ENCODE results near the gene TNIP1.

TNIP1 gene

DNA sequence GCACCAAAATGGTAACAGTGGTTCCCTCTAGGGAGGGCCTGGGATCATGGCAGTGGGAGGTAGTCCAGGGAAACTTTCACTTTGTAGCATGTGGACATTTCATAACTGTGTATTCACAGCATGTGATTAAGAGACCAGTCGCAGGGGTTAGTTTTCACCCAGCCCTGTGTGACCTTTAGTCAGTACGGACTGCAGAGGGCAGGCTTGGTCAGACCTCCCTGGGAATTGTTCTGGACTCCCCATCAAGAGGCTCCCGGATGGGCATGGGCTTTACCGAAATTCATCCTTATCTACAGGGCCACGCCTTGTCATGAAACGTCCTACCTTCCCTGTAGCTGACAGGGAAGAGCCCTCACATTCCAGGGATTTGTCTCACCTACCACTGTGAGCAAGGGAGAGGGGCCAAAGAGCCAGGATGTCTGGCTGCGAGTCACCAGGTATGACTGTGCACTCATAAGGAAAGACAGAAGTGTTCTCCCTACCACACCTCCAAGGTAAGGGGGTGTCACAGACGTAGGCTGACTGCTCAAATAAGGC, 40.6 kb downstream of the TNIP1 start:
- no peak overlapping the region for H3K4me2 ChIP-seq (ENCODE audit: insufficient read depth, low read length)
- no peak overlapping the region for H3K27ac ChIP-seq (ENCODE audit: low read length)
- TF ChIP-seq EZH2 (IDR thresholded peaks at IDR 0.05; ENCODE audit: borderline replicate concordance, low read depth, low read length, severe bottlenecking): no peak
- TF ChIP-seq CTCF (IDR thresholded peaks at IDR 0.05; ENCODE audit: borderline replicate concordance, extremely low read depth, low read length, poor library complexity, severe bottlenecking): no peak
- no peaks in the 10 kb centered on the region for H3K9me3 ChIP-seq (ENCODE audit: insufficient read depth, low read length, severe bottlenecking)
- DNase-seq: no peak
- H3K9ac ChIP-seq (ENCODE audit: low read depth, low read length): no peak overlapping the region
- H3K4me1 ChIP-seq (ENCODE audit: insufficient read depth, low read length): no peaks in the 10 kb centered on the region
- peaks cover 86% of the 10 kb centered on the region for H3K36me3 ChIP-seq (ENCODE audit: insufficient read depth, low read length)
- no peaks in the 10 kb centered on the region for H3K27me3 ChIP-seq (ENCODE audit: insufficient read depth, low read length, poor library complexity)
- no peak for ATAC-seq (ENCODE audit: insufficient read depth, low read depth)
- H3K79me2 ChIP-seq (ENCODE audit: insufficient read depth, low read length): no peaks in the 10 kb centered on the region
- no peaks in the 10 kb centered on the region for H4K20me1 ChIP-seq (ENCODE audit: insufficient read depth, low read length)
- no peak overlapping the region for H3K4me3 ChIP-seq (ENCODE audit: low read depth in 1 of 2, low read length in 2 of 2)
- H2AFZ ChIP-seq (ENCODE audit: low read depth, low read length): no peak overlapping the region

DNA sequence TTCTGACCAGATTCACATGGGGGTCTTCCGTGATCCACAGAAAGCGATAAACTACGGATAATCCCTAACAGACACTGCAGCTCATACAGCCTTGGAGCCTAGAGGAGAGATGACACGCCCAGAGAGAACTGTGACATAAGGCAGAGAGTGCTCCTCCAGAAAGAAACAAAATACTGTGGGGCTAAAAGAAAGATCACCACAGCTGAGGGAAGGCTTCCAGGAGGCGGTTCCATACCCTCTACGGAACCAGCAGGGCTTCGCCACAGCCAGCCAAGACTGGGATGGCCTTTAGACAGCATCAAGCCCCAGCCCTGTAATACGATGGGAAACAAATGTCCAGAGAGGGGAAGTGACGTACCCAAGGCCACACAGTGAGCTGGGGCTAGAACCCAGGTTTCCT, 41.2 kb downstream of the TNIP1 start:
- H3K36me3 ChIP-seq (ENCODE audit: insufficient read depth, low read length): peaks cover 90% of the 10 kb centered on the region
- H3K27ac ChIP-seq (ENCODE audit: low read length): no peak overlapping the region
- H2AFZ ChIP-seq (ENCODE audit: low read depth, low read length): no peak overlapping the region
- no peak overlapping the region for H3K4me3 ChIP-seq (ENCODE audit: low read depth in 1 of 2, low read length in 2 of 2)
- H3K9me3 ChIP-seq (ENCODE audit: insufficient read depth, low read length, severe bottlenecking): no peaks in the 10 kb centered on the region
- no peak overlapping the region for H3K4me2 ChIP-seq (ENCODE audit: insufficient read depth, low read length)
- no peaks in the 10 kb centered on the region for H3K79me2 ChIP-seq (ENCODE audit: insufficient read depth, low read length)
- TF ChIP-seq EZH2 (IDR thresholded peaks at IDR 0.05; ENCODE audit: borderline replicate concordance, low read depth, low read length, severe bottlenecking) (no peak), CTCF (IDR thresholded peaks at IDR 0.05; ENCODE audit: borderline replicate concordance, extremely low read depth, low read length, poor library complexity, severe bottlenecking) (no peak)
- H3K4me1 ChIP-seq (ENCODE audit: insufficient read depth, low read length): no peaks in the 10 kb centered on the region
- DNase-seq: no peak
- no peak overlapping the region for H3K9ac ChIP-seq (ENCODE audit: low read depth, low read length)
- no peak for ATAC-seq (ENCODE audit: insufficient read depth, low read depth)
- H3K27me3 ChIP-seq (ENCODE audit: insufficient read depth, low read length, poor library complexity): no peaks in the 10 kb centered on the region
- H4K20me1 ChIP-seq (ENCODE audit: insufficient read depth, low read length): no peaks in the 10 kb centered on the region

- DNase-seq (no peak), ATAC-seq (ENCODE audit: insufficient read depth, low read depth) (no peak)
- H3K27me3 ChIP-seq (ENCODE audit: insufficient read depth, low read length, poor library complexity): no peaks in the 10 kb centered on the region
- no peaks in the 10 kb centered on the region for H3K9me3 ChIP-seq (ENCODE audit: insufficient read depth, low read length, severe bottlenecking)
- no peaks in the 10 kb centered on the region for H3K79me2 ChIP-seq (ENCODE audit: insufficient read depth, low read length)
- no peaks in the 10 kb centered on the region for H4K20me1 ChIP-seq (ENCODE audit: insufficient read depth, low read length)
- no peak overlapping the region for H2AFZ ChIP-seq (ENCODE audit: low read depth, low read length)
- no peak overlapping the region for H3K9ac ChIP-seq (ENCODE audit: low read depth, low read length)
- H3K4me3 ChIP-seq (ENCODE audit: low read depth in 1 of 2, low read length in 2 of 2): no peak overlapping the region
- no peak overlapping the region for H3K4me2 ChIP-seq (ENCODE audit: insufficient read depth, low read length)
- TF ChIP-seq CTCF (IDR thresholded peaks at IDR 0.05; ENCODE audit: borderline replicate concordance, extremely low read depth, low read length, poor library complexity, severe bottlenecking): no peak
- TF ChIP-seq EZH2 (IDR thresholded peaks at IDR 0.05; ENCODE audit: borderline replicate concordance, low read depth, low read length, severe bottlenecking): no peak
- no peak overlapping the region for H3K27ac ChIP-seq (ENCODE audit: low read length)
- no peaks in the 10 kb centered on the region for H3K4me1 ChIP-seq (ENCODE audit: insufficient read depth, low read length)
- peaks cover 95% of the 10 kb centered on the region for H3K36me3 ChIP-seq (ENCODE audit: insufficient read depth, low read length)
Observed at GRCh38 chr5:151038801-151039238, 42.0 kb downstream of the TNIP1 start.

GRCh38 chr5:151038412-151038745, 42.5 kb downstream of the TNIP1 start:
- ATAC-seq (ENCODE audit: insufficient read depth, low read depth): no peak
- DNase-seq: no peak
- no peak overlapping the region for H3K4me2 ChIP-seq (ENCODE audit: insufficient read depth, low read length)
- H3K9me3 ChIP-seq (ENCODE audit: insufficient read depth, low read length, severe bottlenecking): no peaks in the 10 kb centered on the region
- H3K4me1 ChIP-seq (ENCODE audit: insufficient read depth, low read length): no peaks in the 10 kb centered on the region
- peaks cover 98% of the 10 kb centered on the region for H3K36me3 ChIP-seq (ENCODE audit: insufficient read depth, low read length)
- H3K4me3 ChIP-seq (ENCODE audit: low read depth in 1 of 2, low read length in 2 of 2): no peak overlapping the region
- no peak overlapping the region for H2AFZ ChIP-seq (ENCODE audit: low read depth, low read length)
- no peak overlapping the region for H3K9ac ChIP-seq (ENCODE audit: low read depth, low read length)
- no peaks in the 10 kb centered on the region for H4K20me1 ChIP-seq (ENCODE audit: insufficient read depth, low read length)
- TF ChIP-seq CTCF (IDR thresholded peaks at IDR 0.05; ENCODE audit: borderline replicate concordance, extremely low read depth, low read length, poor library complexity, severe bottlenecking) (no peak), EZH2 (IDR thresholded peaks at IDR 0.05; ENCODE audit: borderline replicate concordance, low read depth, low read length, severe bottlenecking) (no peak)
- H3K79me2 ChIP-seq (ENCODE audit: insufficient read depth, low read length): no peaks in the 10 kb centered on the region
- no peak overlapping the region for H3K27ac ChIP-seq (ENCODE audit: low read length)
- H3K27me3 ChIP-seq (ENCODE audit: insufficient read depth, low read length, poor library complexity): no peaks in the 10 kb centered on the region

All from DND-41 (cell line).